Breast epithelium (tissue), 3 donors: ENCODE measurements around the gene TGFA.

Experiments
- POLR2A ChIP-seq: fragments of 450-650 bp; IDR thresholded peaks from one replicate; pipeline ENCODE4 v1.6.1; 2016; ENCODE audit warnings: antibody characterized with exemption, mild to moderate bottlenecking, moderate library complexity
- TF ChIP-seq, protein P1 (sequence below), 3 donors: fragments of 450-650 bp; IDR thresholded peaks; one replicate each; pipeline ENCODE4 v1.5.1; 2016 to 2017; ENCODE audit warnings: antibody characterized with exemption in 3 of 3, mild to moderate bottlenecking in 3 of 3, moderate library complexity in 3 of 3

DNA sequence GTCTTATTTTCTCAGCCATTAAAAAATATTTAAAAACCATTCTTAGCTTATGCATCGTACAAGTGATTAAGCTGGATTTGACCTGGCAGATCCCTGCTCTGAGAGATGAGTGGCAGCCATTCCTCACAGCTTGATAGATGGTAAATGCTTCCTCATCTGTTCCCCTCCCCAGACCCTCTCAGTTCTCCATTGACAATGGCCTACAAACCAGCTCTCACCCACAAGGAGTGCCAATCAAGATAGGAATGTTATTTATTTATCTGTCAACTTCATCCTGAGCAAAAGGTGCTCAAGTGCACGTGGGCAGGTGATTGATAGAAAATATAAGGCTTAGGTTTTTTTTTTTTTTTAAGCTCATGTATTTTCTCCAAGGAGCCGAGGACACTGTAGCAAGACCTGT lies 153.1 kb downstream of the TGFA start:
- TF ChIP-seq, protein P1, sequence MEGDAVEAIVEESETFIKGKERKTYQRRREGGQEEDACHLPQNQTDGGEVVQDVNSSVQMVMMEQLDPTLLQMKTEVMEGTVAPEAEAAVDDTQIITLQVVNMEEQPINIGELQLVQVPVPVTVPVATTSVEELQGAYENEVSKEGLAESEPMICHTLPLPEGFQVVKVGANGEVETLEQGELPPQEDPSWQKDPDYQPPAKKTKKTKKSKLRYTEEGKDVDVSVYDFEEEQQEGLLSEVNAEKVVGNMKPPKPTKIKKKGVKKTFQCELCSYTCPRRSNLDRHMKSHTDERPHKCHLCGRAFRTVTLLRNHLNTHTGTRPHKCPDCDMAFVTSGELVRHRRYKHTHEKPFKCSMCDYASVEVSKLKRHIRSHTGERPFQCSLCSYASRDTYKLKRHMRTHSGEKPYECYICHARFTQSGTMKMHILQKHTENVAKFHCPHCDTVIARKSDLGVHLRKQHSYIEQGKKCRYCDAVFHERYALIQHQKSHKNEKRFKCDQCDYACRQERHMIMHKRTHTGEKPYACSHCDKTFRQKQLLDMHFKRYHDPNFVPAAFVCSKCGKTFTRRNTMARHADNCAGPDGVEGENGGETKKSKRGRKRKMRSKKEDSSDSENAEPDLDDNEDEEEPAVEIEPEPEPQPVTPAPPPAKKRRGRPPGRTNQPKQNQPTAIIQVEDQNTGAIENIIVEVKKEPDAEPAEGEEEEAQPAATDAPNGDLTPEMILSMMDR (IDR thresholded peaks at IDR 0.05), result no peak
- no peak for TF ChIP-seq POLR2A
